ENCODE results near the gene UBE2B.

GRCh38 chr5:134432174-134432573 lies 60.8 kb downstream of the UBE2B start:
- TF ChIP-seq POLR2A (IDR thresholded peaks at IDR 0.05) = no peak
- TF ChIP-seq, protein P1, sequence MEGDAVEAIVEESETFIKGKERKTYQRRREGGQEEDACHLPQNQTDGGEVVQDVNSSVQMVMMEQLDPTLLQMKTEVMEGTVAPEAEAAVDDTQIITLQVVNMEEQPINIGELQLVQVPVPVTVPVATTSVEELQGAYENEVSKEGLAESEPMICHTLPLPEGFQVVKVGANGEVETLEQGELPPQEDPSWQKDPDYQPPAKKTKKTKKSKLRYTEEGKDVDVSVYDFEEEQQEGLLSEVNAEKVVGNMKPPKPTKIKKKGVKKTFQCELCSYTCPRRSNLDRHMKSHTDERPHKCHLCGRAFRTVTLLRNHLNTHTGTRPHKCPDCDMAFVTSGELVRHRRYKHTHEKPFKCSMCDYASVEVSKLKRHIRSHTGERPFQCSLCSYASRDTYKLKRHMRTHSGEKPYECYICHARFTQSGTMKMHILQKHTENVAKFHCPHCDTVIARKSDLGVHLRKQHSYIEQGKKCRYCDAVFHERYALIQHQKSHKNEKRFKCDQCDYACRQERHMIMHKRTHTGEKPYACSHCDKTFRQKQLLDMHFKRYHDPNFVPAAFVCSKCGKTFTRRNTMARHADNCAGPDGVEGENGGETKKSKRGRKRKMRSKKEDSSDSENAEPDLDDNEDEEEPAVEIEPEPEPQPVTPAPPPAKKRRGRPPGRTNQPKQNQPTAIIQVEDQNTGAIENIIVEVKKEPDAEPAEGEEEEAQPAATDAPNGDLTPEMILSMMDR (IDR thresholded peaks at IDR 0.05) = no peak

Measured in tibial nerve (tissue), 3 donors.